ENCODE results near the gene BCAS3.

DNA sequence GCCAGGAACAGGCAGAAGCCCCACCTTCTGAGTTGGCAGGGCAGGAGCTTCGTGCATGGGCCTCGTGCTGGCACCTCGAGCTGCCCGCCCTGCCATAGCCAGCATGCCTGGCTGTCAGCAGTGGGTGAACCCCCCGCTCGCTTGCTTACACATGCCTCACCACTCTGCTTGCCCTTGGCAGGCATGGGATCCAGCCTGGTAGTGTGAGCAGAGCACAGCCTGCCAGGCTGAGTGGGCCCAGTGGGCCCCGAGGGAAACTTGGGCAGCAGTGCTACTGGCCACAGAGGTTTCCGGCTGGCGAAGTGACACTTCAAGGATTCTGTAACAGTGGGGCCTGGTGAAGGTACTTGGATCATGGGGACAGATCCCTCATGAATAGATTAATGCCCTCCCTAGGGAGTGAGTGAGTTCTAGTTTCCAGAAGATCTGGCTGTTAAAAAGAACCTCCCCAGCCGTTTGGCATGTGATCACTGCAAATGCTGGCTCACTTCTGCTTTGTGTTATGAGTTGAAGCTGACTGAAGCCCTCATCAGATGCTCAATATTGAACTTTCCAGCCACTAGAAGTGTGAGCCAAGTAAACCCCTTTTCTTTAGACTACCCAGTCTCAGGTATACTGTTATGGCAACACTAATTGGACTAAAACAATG is 114.7 kb downstream of the BCAS3 start:
- TF ChIP-seq SRF (IDR thresholded peaks at IDR 0.05; ENCODE audit: low read depth) (no peak), POLR2A (IDR thresholded peaks at IDR 0.05; ENCODE audit: borderline replicate concordance, extremely low read depth, insufficient read depth, insufficient read length) (no peak), POLR2AphosphoS5 (IDR thresholded peaks at IDR 0.05; ENCODE audit: low read depth, low read length) (no peak), YY1 (IDR thresholded peaks at IDR 0.05; ENCODE audit: extremely low read depth, insufficient replicate concordance, low read depth, low read length) (no peak), EZH2phosphoT487 (IDR thresholded peaks at IDR 0.05; ENCODE audit: borderline replicate concordance) (no peak), CEBPB (IDR thresholded peaks at IDR 0.05; ENCODE audit: low read depth) (no peak), EGR1 (IDR thresholded peaks at IDR 0.05; ENCODE audit: low read depth) (no peak), EZH2 (IDR thresholded peaks at IDR 0.05) (no peak), TCF7L2 (IDR thresholded peaks at IDR 0.05; ENCODE audit: borderline replicate concordance, extremely low read depth, insufficient read depth, insufficient read length) (no peak)
- TF ChIP-seq, protein P1, sequence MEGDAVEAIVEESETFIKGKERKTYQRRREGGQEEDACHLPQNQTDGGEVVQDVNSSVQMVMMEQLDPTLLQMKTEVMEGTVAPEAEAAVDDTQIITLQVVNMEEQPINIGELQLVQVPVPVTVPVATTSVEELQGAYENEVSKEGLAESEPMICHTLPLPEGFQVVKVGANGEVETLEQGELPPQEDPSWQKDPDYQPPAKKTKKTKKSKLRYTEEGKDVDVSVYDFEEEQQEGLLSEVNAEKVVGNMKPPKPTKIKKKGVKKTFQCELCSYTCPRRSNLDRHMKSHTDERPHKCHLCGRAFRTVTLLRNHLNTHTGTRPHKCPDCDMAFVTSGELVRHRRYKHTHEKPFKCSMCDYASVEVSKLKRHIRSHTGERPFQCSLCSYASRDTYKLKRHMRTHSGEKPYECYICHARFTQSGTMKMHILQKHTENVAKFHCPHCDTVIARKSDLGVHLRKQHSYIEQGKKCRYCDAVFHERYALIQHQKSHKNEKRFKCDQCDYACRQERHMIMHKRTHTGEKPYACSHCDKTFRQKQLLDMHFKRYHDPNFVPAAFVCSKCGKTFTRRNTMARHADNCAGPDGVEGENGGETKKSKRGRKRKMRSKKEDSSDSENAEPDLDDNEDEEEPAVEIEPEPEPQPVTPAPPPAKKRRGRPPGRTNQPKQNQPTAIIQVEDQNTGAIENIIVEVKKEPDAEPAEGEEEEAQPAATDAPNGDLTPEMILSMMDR (IDR thresholded peaks at IDR 0.05 in 2 of 3, conservative IDR thresholded peaks at IDR 0.05 in 1 of 3; ENCODE audit: borderline replicate concordance in 1 of 3, insufficient read depth in 1 of 3, low read depth in 2 of 3, low read length in 2 of 3) = no peak

All from HCT116 (cell line).